ENCODE results near the gene FUS. TPM values are rescaled to one million over a fixed set of nuclear protein-coding genes. Genes with fewer than 3 reads are reported as not detected.
A peak's percentile ranks its signal among the peaks of the same experiment; 100 is the strongest.

The FUS gene
- total and polyA plus RNA-seq, 3 experiments from 2014 or later, result 163 to 671 (median 621) TPM

DNA sequence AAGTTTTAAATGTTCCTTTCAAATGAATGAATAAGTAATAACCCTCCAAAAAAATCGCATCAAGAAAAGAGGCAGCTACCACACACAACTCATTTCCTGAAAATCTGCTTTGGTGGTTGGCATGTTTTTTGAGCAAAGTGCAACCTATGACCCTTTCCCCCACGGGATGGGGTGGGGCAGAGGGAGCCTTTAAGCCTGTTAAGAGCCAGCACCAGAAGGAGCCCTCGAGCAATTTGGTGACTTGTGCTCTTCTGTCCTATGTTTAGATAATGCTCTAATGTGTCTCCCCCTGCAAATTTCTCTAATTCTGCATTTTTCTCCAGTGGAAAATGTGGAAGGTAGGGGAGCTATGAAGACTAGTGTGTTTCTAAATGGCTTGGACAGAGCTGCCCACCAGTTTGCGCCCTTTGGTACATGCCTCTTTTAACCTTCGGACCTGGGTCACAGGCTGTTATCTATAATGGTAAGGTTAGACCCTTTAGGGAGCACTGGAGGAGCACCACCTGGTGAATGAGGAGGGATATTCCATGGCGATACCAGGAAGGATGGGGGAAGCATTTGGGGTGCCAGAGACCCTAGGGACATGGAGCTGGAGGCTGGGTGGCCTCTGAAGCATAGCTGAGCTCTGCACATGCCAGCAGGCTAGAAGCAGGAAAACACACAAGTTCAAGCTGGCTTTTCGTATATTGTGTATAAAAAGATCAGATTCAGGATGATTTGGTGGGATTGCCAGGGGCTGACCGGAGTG lies 21.1 kb downstream of the FUS start:
- Histone ChIP-seq H3K27me3 (ENCODE audit: insufficient read depth, low read length, poor library complexity, severe bottlenecking) (no peaks in the 10 kb centered on the region), H3K4me1 (ENCODE audit: insufficient read depth, low read length) (peaks cover 40% of the 10 kb centered on the region), H3K27ac (ENCODE audit: low read depth, low read length) (no peak overlapping the region), H3K9me3 (ENCODE audit: low read length) (no peaks in the 10 kb centered on the region), H3K36me3 (ENCODE audit: insufficient read depth, low read length) (no peaks in the 10 kb centered on the region), H3K4me3 (ENCODE audit: low read length) (peak overlapping the region; percentile 83)
- CTCF ChIA-PET, result interaction anchor here (1.0 to 3.6 kb wide), 5 partner anchors 15 to 242 kb away, joined by 3 to 11 read pairs (median 3); partner anchors contain the start of genes PYDC1, ZNF646 and ZNF668
- POLR2A ChIA-PET, result interaction anchor here (1.3 to 3.5 kb wide), 9 partner anchors 8 to 127 kb away, joined by 3 to 40 read pairs (median 6); partner anchors contain the start of genes FUS, KAT8, PYDC1 and TRIM72
- no peaks in the 10 kb centered on the region for H3K9me3 Mint-ChIP-seq
- no peaks in the 10 kb centered on the region for H3K27me3 Mint-ChIP-seq
- H3K4me1 Mint-ChIP-seq, result peaks cover 42 to 66% (median 53%) of the 10 kb centered on the region in 3 donors
- H3K4me3 Mint-ChIP-seq, result peak overlapping the region; percentile 80 to 96 (median 89)
- peaks cover 0 to 39% (median 2%) of the 10 kb centered on the region in 3 donors for H3K36me3 Mint-ChIP-seq
- peak overlapping the region; percentile 35 to 96 (median 84) for H3K27ac Mint-ChIP-seq
- DNase-seq, result peak in 4 of 5 donors; percentile 34 to 68 (median 50)

DNA sequence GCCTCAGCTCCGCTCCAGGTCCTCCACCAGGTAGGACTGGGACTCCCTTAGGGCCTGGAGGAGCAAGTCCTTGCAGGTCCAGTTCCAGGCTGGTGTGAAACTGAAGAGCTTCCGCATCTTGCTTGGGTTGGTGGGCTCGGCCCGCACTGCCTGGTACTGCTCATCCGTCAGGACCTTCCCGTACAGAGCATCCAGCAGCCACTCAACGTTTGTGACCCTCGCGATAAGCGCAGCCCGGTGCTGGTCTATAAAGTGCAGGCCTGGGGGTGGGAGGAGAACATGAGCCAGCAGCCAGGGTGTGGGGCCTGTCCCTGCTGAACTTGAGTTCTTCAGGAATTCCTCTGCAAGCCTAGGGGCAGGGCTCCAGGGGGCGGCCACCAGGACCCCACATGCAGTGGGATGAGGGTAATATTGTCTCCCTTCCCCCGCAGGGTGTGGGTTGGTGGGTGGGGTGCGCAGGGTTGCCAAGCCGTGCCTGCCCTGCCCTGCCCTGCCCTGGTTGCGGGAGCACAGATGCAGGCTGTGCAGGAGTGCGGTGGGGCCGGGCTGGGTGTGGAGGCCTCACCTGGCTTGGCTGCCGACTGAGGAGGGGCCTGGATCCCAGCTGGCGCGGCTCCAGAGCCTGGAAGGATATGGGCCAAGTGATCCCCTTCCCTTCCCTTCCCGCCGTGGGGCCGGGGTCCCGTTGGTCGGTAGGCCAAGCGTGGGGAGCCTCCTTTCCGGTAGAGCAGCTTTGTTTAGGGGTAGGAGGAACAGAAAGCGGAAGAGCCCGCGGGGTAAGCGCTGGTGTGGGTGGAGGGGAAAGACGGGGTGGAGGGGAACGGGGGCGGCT lies 21.9 kb downstream of the FUS start:
- peak; percentile 20 to 63 (median 51) for DNase-seq
- Histone ChIP-seq H3K9me3 (ENCODE audit: low read length) (no peaks in the 10 kb centered on the region), H3K27me3 (ENCODE audit: insufficient read depth, low read length, poor library complexity, severe bottlenecking) (no peaks in the 10 kb centered on the region), H3K27ac (ENCODE audit: low read depth, low read length) (peak overlapping the region; percentile 61), H3K36me3 (ENCODE audit: insufficient read depth, low read length) (no peaks in the 10 kb centered on the region), H3K4me3 (ENCODE audit: low read length) (peak overlapping the region; percentile 83), H3K4me1 (ENCODE audit: insufficient read depth, low read length) (peaks cover 40% of the 10 kb centered on the region)
- peaks cover 42 to 61% (median 47%) of the 10 kb centered on the region in 3 donors for H3K4me1 Mint-ChIP-seq
- H3K9me3 Mint-ChIP-seq, result no peaks in the 10 kb centered on the region
- peak overlapping the region; percentile 35 to 96 (median 84) for H3K27ac Mint-ChIP-seq
- H3K36me3 Mint-ChIP-seq, result peaks cover 0 to 33% (median 2%) of the 10 kb centered on the region in 3 donors
- peak overlapping the region; percentile 80 to 96 (median 89) for H3K4me3 Mint-ChIP-seq
- ChIA-PET POLR2A (interaction anchor here (0.7 to 3.5 kb wide), 12 partner anchors 9 to 129 kb away, joined by 3 to 40 read pairs (median 6); partner anchors contain the start of genes FUS, KAT8, PYDC1 and TRIM72), CTCF (interaction anchor here (0.8 to 3.6 kb wide), 8 partner anchors 14 to 241 kb away, joined by 3 to 11 read pairs (median 3); partner anchors contain the start of genes PYDC1, ZNF646, ZNF668 and ZNF843)
- H3K27me3 Mint-ChIP-seq, result no peaks in the 10 kb centered on the region

DNA sequence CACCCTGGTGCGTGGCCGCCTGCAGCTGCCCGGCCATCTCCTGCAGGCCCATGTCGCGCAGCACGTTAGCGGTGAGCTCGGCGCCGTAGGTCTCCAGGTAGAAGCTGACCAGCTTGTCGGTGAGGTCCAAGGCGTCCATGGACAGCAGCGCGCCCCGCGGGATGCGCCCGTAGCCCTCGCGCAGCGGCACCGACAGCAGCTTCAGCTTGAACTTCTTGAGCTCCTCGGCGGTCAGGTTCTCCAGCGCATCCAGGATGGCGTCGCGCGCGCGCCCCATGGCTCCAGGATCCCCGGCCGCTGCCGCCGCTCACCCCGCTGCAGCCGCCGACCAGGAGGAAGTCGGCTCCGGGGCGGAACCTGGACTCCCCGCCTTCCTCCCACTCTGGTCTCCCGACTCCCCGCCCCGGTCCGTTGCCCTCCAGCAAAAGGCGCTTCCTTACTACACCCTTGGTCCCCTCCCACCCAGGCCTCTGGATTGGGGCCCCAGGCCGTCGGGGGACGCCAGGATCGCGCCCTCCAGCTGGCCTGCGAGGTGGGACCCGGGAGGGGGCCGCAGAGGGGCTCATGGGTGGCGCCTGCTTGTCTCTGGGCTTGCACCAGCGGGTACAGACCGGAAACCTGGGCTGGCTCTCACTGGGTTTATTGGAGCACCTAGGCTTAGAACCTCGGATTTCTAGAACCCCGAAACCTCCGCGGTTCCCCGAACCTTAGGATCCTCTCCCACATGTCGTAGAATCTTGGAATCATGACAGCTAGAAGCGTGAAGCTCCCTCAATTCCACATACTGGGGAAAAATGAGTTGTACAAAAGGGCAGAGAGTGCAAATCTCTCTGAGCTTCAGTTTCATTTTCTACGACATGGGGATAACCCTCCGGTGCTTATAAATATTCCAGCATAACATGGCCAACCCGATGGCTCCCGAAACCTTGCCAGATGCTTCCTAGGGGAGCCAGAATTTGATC lies 22.8 kb downstream of the FUS start, which contains the start of gene PYCARD:
Gene PYCARD, minus strand, starts transcription at position 347 of the 962 bp plus-strand sequence. Its CDS starts 70 bp downstream, at position 277.
- Mint-ChIP-seq H3K4me1 (peaks cover 41 to 57% (median 47%) of the 10 kb centered on the region in 3 donors), H3K9me3 (no peaks in the 10 kb centered on the region), H3K4me3 (peak within 1 kb of the TSS; percentile 80 to 96 (median 89)), H3K27me3 (no peaks in the 10 kb centered on the region), H3K27ac (peak within 1 kb of the TSS; percentile 65 to 96 (median 82)), H3K36me3 (peaks cover 0 to 30% (median 2%) of the 10 kb centered on the region in 3 donors)
- Histone ChIP-seq H3K9me3 (ENCODE audit: low read length) (no peaks in the 10 kb centered on the region), H3K4me3 (ENCODE audit: low read length) (peak within 1 kb of the TSS; percentile 83), H3K27ac (ENCODE audit: low read depth, low read length) (peak within 1 kb of the TSS; percentile 61), H3K4me1 (ENCODE audit: insufficient read depth, low read length) (peaks cover 40% of the 10 kb centered on the region), H3K36me3 (ENCODE audit: insufficient read depth, low read length) (no peaks in the 10 kb centered on the region), H3K27me3 (ENCODE audit: insufficient read depth, low read length, poor library complexity, severe bottlenecking) (no peaks in the 10 kb centered on the region)
- CTCF ChIA-PET, result interaction anchor here (0.7 to 3.6 kb wide), 7 partner anchors 13 to 240 kb away, joined by 3 to 11 read pairs (median 3); partner anchors contain the start of genes PYDC1 and ZNF843
- POLR2A ChIA-PET, result interaction anchor here (0.7 to 3.5 kb wide), 9 partner anchors 10 to 130 kb away, joined by 3 to 40 read pairs (median 6); partner anchors contain the start of genes FUS, TRIM72, ZNF646 and ZNF668
- peak; percentile 17 to 53 (median 31) for DNase-seq

DNA sequence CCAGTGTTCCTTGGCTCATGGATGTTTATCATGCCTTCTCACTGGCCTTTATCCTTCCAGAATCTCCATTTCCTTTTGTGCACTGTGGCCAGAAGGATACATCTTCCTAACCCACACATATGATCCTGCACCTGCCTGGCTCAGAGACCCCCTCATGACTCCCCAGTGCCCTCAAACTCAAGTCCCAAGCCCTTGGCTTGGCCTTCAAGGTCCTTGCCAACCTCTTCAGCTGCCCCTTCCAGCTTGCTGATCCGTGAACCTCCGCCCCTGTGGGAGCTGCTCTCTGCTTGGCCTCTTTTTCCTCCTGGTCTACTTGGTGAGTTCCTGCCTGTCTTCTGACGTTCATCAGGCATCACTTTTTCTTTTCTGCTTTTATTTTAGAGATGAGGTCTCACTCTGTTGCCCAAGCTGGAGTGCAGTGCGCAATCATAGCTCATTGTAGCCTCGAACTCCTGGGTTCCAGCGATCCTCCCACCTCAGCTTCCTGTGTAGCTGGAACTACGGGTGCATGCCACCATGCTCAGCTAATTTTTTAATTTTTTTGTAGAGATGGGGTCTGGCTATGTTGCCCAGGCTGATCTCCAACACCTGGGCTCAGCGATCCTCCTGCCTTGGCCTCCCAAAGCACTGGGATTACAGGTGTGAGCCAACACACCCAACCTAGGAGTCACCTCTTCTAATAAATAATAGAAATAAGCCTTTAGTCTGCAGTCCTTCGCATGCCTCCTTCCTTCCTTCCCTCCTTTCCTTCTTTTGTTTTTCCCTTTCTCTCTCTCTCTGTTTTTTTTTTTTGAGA lies 25.1 kb downstream of the FUS start:
- H3K27me3 Mint-ChIP-seq, result no peaks in the 10 kb centered on the region
- no peaks in the 10 kb centered on the region for H3K36me3 ChIP-seq (ENCODE audit: insufficient read depth, low read length)
- peaks cover 28% of the 10 kb centered on the region for H3K4me1 ChIP-seq (ENCODE audit: insufficient read depth, low read length)
- peak overlapping the region in 5 of 7 donors; percentile 25 to 82 (median 44) for H3K4me3 Mint-ChIP-seq
- ChIA-PET POLR2A (interaction anchor here (0.9 kb wide), 1 partner anchor 10 kb away, joined by 4 read pairs; no protein-coding TSS in a partner anchor), CTCF (no interaction called here)
- H3K4me1 Mint-ChIP-seq, result peaks cover 23 to 34% (median 25%) of the 10 kb centered on the region in 3 donors
- H3K36me3 Mint-ChIP-seq, result peaks cover 0 to 8% (median 0%) of the 10 kb centered on the region in 3 donors
- no peak overlapping the region for H3K27ac ChIP-seq (ENCODE audit: low read depth, low read length)
- DNase-seq, result no peak
- H3K9me3 ChIP-seq (ENCODE audit: low read length), result no peaks in the 10 kb centered on the region
- no peaks in the 10 kb centered on the region for H3K9me3 Mint-ChIP-seq
- H3K27me3 ChIP-seq (ENCODE audit: insufficient read depth, low read length, poor library complexity, severe bottlenecking), result no peaks in the 10 kb centered on the region
- no peak overlapping the region for H3K4me3 ChIP-seq (ENCODE audit: low read length)
- peak overlapping the region in 4 of 8 donors; percentile 63 to 86 (median 70) for H3K27ac Mint-ChIP-seq

DNA sequence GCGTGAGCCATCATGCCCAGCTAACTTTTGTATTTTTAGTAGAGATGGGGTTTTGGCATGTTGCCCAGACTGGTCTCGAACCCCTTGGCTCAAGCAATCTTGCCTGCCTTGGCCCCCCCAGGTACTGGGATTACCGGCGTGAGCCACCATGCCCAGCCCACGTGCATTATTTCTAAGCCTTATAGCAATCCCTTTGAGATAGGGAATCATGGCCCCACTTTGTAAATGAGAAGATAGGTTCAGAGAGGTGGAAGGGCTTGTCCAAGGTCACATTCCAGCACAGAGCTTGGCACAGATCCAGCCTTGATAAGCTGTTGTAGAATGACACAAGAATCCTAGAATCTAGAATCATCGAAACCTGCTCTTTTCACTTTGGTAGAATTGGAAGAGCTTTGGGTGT lies 26.8 kb downstream of the FUS start:
- H3K27me3 Mint-ChIP-seq, result no peaks in the 10 kb centered on the region
- H3K27ac ChIP-seq (ENCODE audit: low read depth, low read length), result no peak overlapping the region
- H3K4me3 ChIP-seq (ENCODE audit: low read length), result no peak overlapping the region
- no peak for DNase-seq
- ChIA-PET POLR2A (interaction anchor here (0.6 kb wide), 1 partner anchor 11 kb away, joined by 3 read pairs; no protein-coding TSS in a partner anchor), CTCF (no interaction called here)
- peak overlapping the region in 1 of 7 donors; percentile 63 for H3K4me3 Mint-ChIP-seq
- H3K4me1 Mint-ChIP-seq, result peaks cover 13 to 19% (median 14%) of the 10 kb centered on the region in 3 donors
- H3K27me3 ChIP-seq (ENCODE audit: insufficient read depth, low read length, poor library complexity, severe bottlenecking), result no peaks in the 10 kb centered on the region
- peaks cover 10% of the 10 kb centered on the region for H3K4me1 ChIP-seq (ENCODE audit: insufficient read depth, low read length)
- H3K36me3 ChIP-seq (ENCODE audit: insufficient read depth, low read length), result no peaks in the 10 kb centered on the region
- peaks cover 0 to 4% (median 0%) of the 10 kb centered on the region in 3 donors for H3K36me3 Mint-ChIP-seq
- no peaks in the 10 kb centered on the region for H3K9me3 Mint-ChIP-seq
- peak overlapping the region in 2 of 8 donors; percentile 7 to 63 for H3K27ac Mint-ChIP-seq
- no peaks in the 10 kb centered on the region for H3K9me3 ChIP-seq (ENCODE audit: low read length)

DNA sequence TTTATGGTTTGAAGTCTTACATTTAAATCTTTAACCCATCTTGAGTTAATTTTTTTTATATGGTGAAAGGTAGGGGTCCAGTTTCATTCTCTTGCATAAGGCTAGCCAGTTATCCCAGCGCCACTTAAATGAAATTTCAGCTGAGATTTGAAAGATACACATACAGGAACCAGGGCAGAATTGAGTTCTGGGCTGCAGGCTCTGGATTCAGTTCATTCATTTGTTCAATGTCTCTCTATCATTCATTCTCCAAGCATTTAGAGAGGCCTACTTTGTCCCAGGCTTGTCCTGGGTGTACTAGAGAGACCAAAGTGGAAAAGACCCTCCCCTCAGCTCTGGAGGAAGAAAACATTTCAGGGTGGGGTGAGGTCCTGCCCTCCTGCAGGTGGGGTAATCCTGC lies 33.4 kb downstream of the FUS start:
- Histone ChIP-seq H3K27me3 (ENCODE audit: insufficient read depth, low read length, poor library complexity, severe bottlenecking) (peaks cover 31% of the 10 kb centered on the region), H3K9me3 (ENCODE audit: low read length) (no peaks in the 10 kb centered on the region), H3K36me3 (ENCODE audit: insufficient read depth, low read length) (no peaks in the 10 kb centered on the region), H3K4me1 (ENCODE audit: insufficient read depth, low read length) (peaks cover 20% of the 10 kb centered on the region), H3K27ac (ENCODE audit: low read depth, low read length) (no peak overlapping the region), H3K4me3 (ENCODE audit: low read length) (no peak overlapping the region)
- Mint-ChIP-seq H3K4me3 (no peak overlapping the region), H3K27ac (no peak overlapping the region), H3K4me1 (peaks cover 18 to 23% (median 21%) of the 10 kb centered on the region in 3 donors), H3K27me3 (peaks cover 35 to 37% of the 10 kb centered on the region in 2 donors), H3K36me3 (no peaks in the 10 kb centered on the region), H3K9me3 (no peaks in the 10 kb centered on the region)
- ChIA-PET POLR2A (interaction anchor here (2.3 kb wide), 1 partner anchor 11 kb away, joined by 6 read pairs; the partner anchor contains the start of gene PYCARD), CTCF (interaction anchor here (1.0 kb wide), 1 partner anchor 169 kb away, joined by 3 read pairs; no protein-coding TSS in a partner anchor)
- no peak for DNase-seq

Data from CD8-positive, alpha-beta memory T cell (primary cell).